CD4-positive, alpha-beta memory T cell (primary cell): Measurements from ENCODE around the gene PAXX. TPM values are rescaled to one million over a fixed set of nuclear protein-coding genes. Genes with fewer than 3 reads are reported as not detected.

Experiments
- CTCF ChIA-PET: fragments of 350-600 bp; sonication (Branson Sonifier 250); formaldehyde crosslinking; loops from one replicate; lab custom pipeline; 2021; ENCODE audit warnings: inconsistent platforms; ENCODE audit not compliant: partially characterized antibody; lab: Charles Lee
- POLR2A ChIA-PET: fragments of 350-600 bp; sonication (Branson Sonifier 250); formaldehyde crosslinking; loops from one replicate; lab custom pipeline; 2021; ENCODE audit not compliant: partially characterized antibody; lab: Charles Lee
- DNase-seq, 5 donors: peaks; one replicate each; pipeline versions ENCODE4 v3.0.0 to v3.0.0-alpha.2; 2020 to 2022; ENCODE audit warnings: mixed read lengths in 1 of 5
- H3K27ac ChIP-seq: one replicate; pipeline ENCODE4 v1.7.0; 2013; ENCODE audit warnings: low read depth, low read length
- H3K27me3 ChIP-seq: 2 replicates; pipeline ENCODE4 v1.7.0; 2013; ENCODE audit warnings: mild to moderate bottlenecking, low read length, moderate library complexity; ENCODE audit not compliant: insufficient read depth
- H3K36me3 ChIP-seq: 2 replicates; pipeline ENCODE4 v1.7.0; 2013; ENCODE audit warnings: mild to moderate bottlenecking, low read length, moderate library complexity; ENCODE audit not compliant: insufficient read depth
- H3K4me1 ChIP-seq: 2 replicates; pipeline ENCODE4 v1.7.0; 2013; ENCODE audit warnings: mild to moderate bottlenecking, low read length, moderate library complexity; ENCODE audit not compliant: insufficient read depth
- H3K4me3 ChIP-seq, 2 donors: one replicate each; pipeline ENCODE4 v1.7.0; 2013; ENCODE audit warnings: low read length in 2 of 2, mild to moderate bottlenecking in 1 of 2
- H3K9me3 ChIP-seq, 2 donors: one replicate each; pipeline ENCODE4 v1.7.0; 2013; ENCODE audit warnings: low read length in 2 of 2, control low read depth in 1 of 2; ENCODE audit not compliant: control insufficient read depth in 1 of 2
- H3K27ac Mint-ChIP-seq, 7 donors: one replicate each; pipeline ENCODE4 v1.8.0; 2020 to 2021; ENCODE audit warnings: mixed read lengths in 7 of 7, mild to moderate bottlenecking in 6 of 7, inconsistent platforms in 3 of 7, moderate library complexity in 3 of 7
- H3K27me3 Mint-ChIP-seq, 2 donors: one replicate each; pipeline ENCODE4 v1.8.0; 2020 to 2021; ENCODE audit warnings: mixed read lengths in 2 of 2
- H3K36me3 Mint-ChIP-seq, 2 donors: one replicate each; pipeline ENCODE4 v1.8.0; 2020 to 2021; ENCODE audit warnings: mixed read lengths in 2 of 2, inconsistent platforms in 1 of 2, mild to moderate bottlenecking in 1 of 2
- H3K4me1 Mint-ChIP-seq, 4 donors: one replicate each; pipeline ENCODE4 v1.8.0; 2020 to 2021; ENCODE audit warnings: mixed read lengths in 4 of 4, mild to moderate bottlenecking in 1 of 4
- H3K4me3 Mint-ChIP-seq, 8 donors: one replicate each; pipeline ENCODE4 v1.8.0; 2020 to 2021; ENCODE audit warnings: mixed read lengths in 8 of 8, mild to moderate bottlenecking in 7 of 8, moderate library complexity in 6 of 8, inconsistent platforms in 3 of 8
- H3K9me3 Mint-ChIP-seq, 8 donors: one replicate each; pipeline ENCODE4 v1.8.0; 2020 to 2021; ENCODE audit warnings: mixed read lengths in 8 of 8, mild to moderate bottlenecking in 5 of 8, inconsistent platforms in 3 of 8, moderate library complexity in 1 of 8
- intact Hi-C: fragments of 100-400 bp; cut with micrococcal nuclease; formaldehyde crosslinking; loops from one replicate; pipeline ENCODE4 v1.15.1; 2023
- polyA plus RNA-seq, 2 donors: library from polyadenylated mRNA; unstranded; fragments of 300-500 nt; fragmentation: Illumina TruSeq; gene quantifications; one replicate each; pipeline ENCODE4 v1.2.3, GENCODE V29; 2021
- total RNA-seq, 2 experiments: library from RNA; stranded (reverse); gene quantifications; one replicate each; pipeline ENCODE4 v1.2.3, GENCODE V29; 2021

The PAXX gene
- total and polyA plus RNA-seq, 4 experiments from 2014 or later: 76.0 to 103 (median 97.5) TPM

- no peak for DNase-seq
- H3K4me1 ChIP-seq: peaks cover 28% of the 10 kb centered on the region
- Mint-ChIP-seq H3K27me3 (no peaks in the 10 kb centered on the region), H3K4me3 (peak overlapping the region in 1 of 8 donors; percentile 25), H3K27ac (peak overlapping the region in 3 of 7 donors; percentile 31 to 88 (median 88)), H3K36me3 (peaks cover 6% of the 10 kb centered on the region in 2 donors), H3K4me1 (peaks cover 4 to 21% (median 13%) of the 10 kb centered on the region in 4 donors), H3K9me3 (no peaks in the 10 kb centered on the region)
- intact Hi-C loops: loop anchor here (2.0 kb wide), 2 partner anchors 43 to 47 kb away; partner anchors contain the start of gene PAXX
- no peaks in the 10 kb centered on the region for H3K9me3 ChIP-seq
- H3K36me3 ChIP-seq: peaks cover 14% of the 10 kb centered on the region
- ChIA-PET CTCF (interaction anchor here (1.2 to 2.6 kb wide), 4 partner anchors 46 to 89 kb away, joined by 3 to 12 read pairs (median 6); partner anchors contain the start of gene CLIC3), POLR2A (interaction anchor here (0.7 to 4.1 kb wide), 11 partner anchors 14 to 217 kb away, joined by 3 to 37 read pairs (median 8); partner anchors contain the start of genes AJM1, CLIC3, EDF1 and PAXX)
- no peak overlapping the region for H3K27ac ChIP-seq
- H3K4me3 ChIP-seq: no peak overlapping the region
- no peaks in the 10 kb centered on the region for H3K27me3 ChIP-seq
These were observed 46.6 kb upstream of the PAXX start for GRCh38 chr9:136945333-136946227.

- peaks cover 31% of the 10 kb centered on the region for H3K4me1 ChIP-seq
- Mint-ChIP-seq H3K4me1 (peaks cover 4 to 24% (median 14%) of the 10 kb centered on the region in 4 donors), H3K27me3 (no peaks in the 10 kb centered on the region), H3K27ac (peak overlapping the region in 2 of 7 donors; percentile 5 to 88), H3K9me3 (no peaks in the 10 kb centered on the region), H3K4me3 (no peak overlapping the region), H3K36me3 (peaks cover 2 to 4% of the 10 kb centered on the region in 2 donors)
- no peaks in the 10 kb centered on the region for H3K27me3 ChIP-seq
- DNase-seq: no peak
- H3K36me3 ChIP-seq: peaks cover 7% of the 10 kb centered on the region
- no peaks in the 10 kb centered on the region for H3K9me3 ChIP-seq
- no peak overlapping the region for H3K27ac ChIP-seq
- CTCF ChIA-PET: interaction anchor here (1.2 to 3.5 kb wide), 8 partner anchors 45 to 89 kb away, joined by 3 to 84 read pairs (median 12); partner anchors contain the start of genes CLIC3 and FUT7
- H3K4me3 ChIP-seq: no peak overlapping the region
- intact Hi-C loops: no loop called here
- POLR2A ChIA-PET: interaction anchor here (0.7 to 4.1 kb wide), 6 partner anchors 13 to 51 kb away, joined by 3 to 32 read pairs (median 8); partner anchors contain the start of genes CLIC3 and PAXX
These were observed 45.8 kb upstream of the PAXX start for GRCh38 chr9:136946228-136947027.

DNA sequence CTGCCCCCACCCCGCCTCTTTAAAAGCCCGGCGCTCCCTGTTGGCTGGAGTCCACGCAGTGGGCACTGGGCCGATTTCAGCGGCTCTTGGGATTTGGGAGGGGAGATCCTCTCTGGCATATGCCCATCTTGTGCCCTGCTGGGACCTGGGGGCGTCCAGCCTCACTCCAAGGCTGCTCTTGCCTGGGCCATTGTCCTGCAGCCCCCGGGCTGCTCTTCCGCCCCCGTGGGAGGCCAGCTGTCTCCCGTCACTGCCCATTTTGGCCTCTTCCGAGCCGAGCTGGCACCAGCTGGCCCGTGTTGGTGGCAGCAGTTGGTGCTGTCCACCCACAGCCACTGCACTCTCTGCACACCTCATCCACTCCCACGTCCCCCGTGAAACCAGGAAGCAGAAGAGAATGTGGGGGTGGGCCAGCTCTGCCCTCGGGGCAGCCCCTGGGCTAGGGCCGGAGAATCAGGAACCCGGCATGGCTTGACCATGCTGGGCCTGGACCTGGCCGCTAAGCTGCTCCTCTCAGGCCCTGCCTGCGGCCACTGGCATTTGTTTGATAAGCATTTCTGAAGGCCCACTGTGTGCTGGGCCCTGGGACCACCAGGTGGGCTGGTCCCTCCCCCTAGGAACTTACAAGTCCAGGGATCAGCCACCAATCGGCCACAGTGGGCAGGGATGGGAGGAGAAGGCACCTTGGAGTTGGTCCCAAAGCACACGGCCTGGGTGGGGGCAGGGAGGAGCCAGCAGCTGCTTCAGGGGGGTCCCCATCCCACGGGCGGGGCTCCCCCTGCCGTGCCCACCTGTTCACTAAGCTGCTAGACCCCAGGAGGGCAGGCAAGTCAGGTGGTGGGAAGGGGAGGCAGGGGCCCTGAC, 45.0 kb upstream of the PAXX start:
- Mint-ChIP-seq H3K4me3 (no peak overlapping the region), H3K27ac (peak overlapping the region in 3 of 7 donors; percentile 27 to 79 (median 48)), H3K36me3 (no peaks in the 10 kb centered on the region), H3K27me3 (no peaks in the 10 kb centered on the region), H3K4me1 (peaks cover 4 to 24% (median 14%) of the 10 kb centered on the region in 4 donors), H3K9me3 (no peaks in the 10 kb centered on the region)
- H3K36me3 ChIP-seq: no peaks in the 10 kb centered on the region
- peaks cover 31% of the 10 kb centered on the region for H3K4me1 ChIP-seq
- H3K27ac ChIP-seq: no peak overlapping the region
- no peak overlapping the region for H3K4me3 ChIP-seq
- H3K9me3 ChIP-seq: no peaks in the 10 kb centered on the region
- ChIA-PET POLR2A (interaction anchor here (1.1 to 4.1 kb wide), 14 partner anchors 13 to 140 kb away, joined by 3 to 32 read pairs (median 7); partner anchors contain the start of genes CLIC3, PAXX and RABL6), CTCF (interaction anchor here (0.8 to 3.5 kb wide), 24 partner anchors 8 to 117 kb away, joined by 3 to 84 read pairs (median 5); partner anchors contain the start of genes AJM1, CLIC3, FUT7 and PAXX)
- intact Hi-C loops: no loop called here
- no peak for DNase-seq
- no peaks in the 10 kb centered on the region for H3K27me3 ChIP-seq

- H3K27me3 Mint-ChIP-seq: no peaks in the 10 kb centered on the region
- peak overlapping the region in 5 of 7 donors; percentile 22 to 83 (median 70) for H3K27ac Mint-ChIP-seq
- H3K4me3 Mint-ChIP-seq: peak overlapping the region in 6 of 8 donors; percentile 4 to 74 (median 44)
- no peak for DNase-seq
- no peaks in the 10 kb centered on the region for H3K27me3 ChIP-seq
- CTCF ChIA-PET: interaction anchor here (0.6 to 3.5 kb wide), 26 partner anchors 9 to 161 kb away, joined by 3 to 84 read pairs (median 5); partner anchors contain the start of genes AJM1, CLIC3, FUT7 and PAXX
- no peak overlapping the region for H3K4me3 ChIP-seq
- peaks cover 4 to 21% (median 13%) of the 10 kb centered on the region in 4 donors for H3K4me1 Mint-ChIP-seq
- no peaks in the 10 kb centered on the region for H3K9me3 ChIP-seq
- no peaks in the 10 kb centered on the region for H3K9me3 Mint-ChIP-seq
- peaks cover 26% of the 10 kb centered on the region for H3K4me1 ChIP-seq
- intact Hi-C loops: no loop called here
- H3K36me3 ChIP-seq: no peaks in the 10 kb centered on the region
- H3K27ac ChIP-seq: peak overlapping the region; percentile 19
- H3K36me3 Mint-ChIP-seq: no peaks in the 10 kb centered on the region
- POLR2A ChIA-PET: interaction anchor here (1.0 to 3.6 kb wide), 14 partner anchors 12 to 141 kb away, joined by 3 to 32 read pairs (median 6); partner anchors contain the start of genes CLIC3, MAN1B1, PAXX and RABL6
These were observed 44.2 kb upstream of the PAXX start for GRCh38 chr9:136947955-136948510.

DNA sequence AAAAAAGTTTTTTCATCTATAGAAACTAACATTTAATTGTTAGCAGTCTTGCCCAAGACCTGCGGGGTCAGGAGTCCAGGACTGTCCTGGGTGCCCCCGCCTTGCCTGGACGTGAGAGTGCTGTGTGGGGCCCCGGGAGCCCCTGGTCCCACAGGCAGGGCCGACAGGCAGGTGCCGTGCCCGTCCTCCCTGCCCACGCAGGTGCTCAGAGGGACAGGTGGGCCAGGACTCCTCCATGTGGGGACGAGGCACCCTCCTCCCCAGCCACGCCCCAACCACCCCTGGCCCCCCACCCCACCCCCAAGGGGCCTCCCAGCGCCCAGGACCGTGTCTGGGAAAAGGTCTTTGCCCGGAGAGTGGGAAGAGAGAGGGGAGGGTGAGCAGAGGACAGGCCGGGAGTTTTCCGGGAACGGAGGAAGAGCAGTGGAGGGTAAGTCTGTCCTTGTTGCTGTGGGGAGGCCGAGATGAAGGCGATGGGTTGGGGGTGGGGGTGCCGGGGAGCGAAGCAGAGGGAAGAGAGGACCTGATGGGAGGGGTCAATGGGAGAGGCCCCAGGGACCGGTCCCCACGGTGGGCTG, 42.9 kb upstream of the PAXX start:
- peaks cover 4 to 21% (median 11%) of the 10 kb centered on the region in 4 donors for H3K4me1 Mint-ChIP-seq

More for the DNA sequence above, 42.9 kb upstream of the PAXX start:
- Mint-ChIP-seq H3K27me3 (no peaks in the 10 kb centered on the region), H3K4me3 (peak overlapping the region; percentile 78 to 90 (median 82)), H3K9me3 (no peaks in the 10 kb centered on the region), H3K27ac (peak overlapping the region; percentile 72 to 90 (median 89)), H3K36me3 (no peaks in the 10 kb centered on the region)
- CTCF ChIA-PET: interaction anchor here (1.6 to 3.5 kb wide), 4 partner anchors 16 to 106 kb away, joined by 3 to 84 read pairs (median 32); partner anchors contain the start of genes AJM1 and FUT7
- POLR2A ChIA-PET: interaction anchor here (1.0 to 3.6 kb wide), 5 partner anchors 36 to 86 kb away, joined by 3 to 32 read pairs (median 12); partner anchors contain the start of genes CLIC3 and PAXX
- intact Hi-C loops: loop anchor here (1.0 kb wide), 1 partner anchor 86 kb away; no protein-coding TSS in a partner anchor
- Histone ChIP-seq H3K4me3 (peak overlapping the region; percentile 29 to 57), H3K36me3 (no peaks in the 10 kb centered on the region), H3K9me3 (no peaks in the 10 kb centered on the region), H3K4me1 (peaks cover 19% of the 10 kb centered on the region), H3K27ac (peak overlapping the region; percentile 82), H3K27me3 (no peaks in the 10 kb centered on the region)
- no peak for DNase-seq
